Muscle layer of colon (tissue), 2 donors: ENCODE measurements around the gene SBSN.

Experiments
- H3K27ac ChIP-seq: one replicate; pipeline ENCODE4 v1.7.0; 2013; ENCODE audit warnings: low read depth, mild to moderate bottlenecking, low read length, moderate library complexity
- H3K27me3 ChIP-seq, 2 donors: one replicate each; pipeline ENCODE4 v1.7.0; 2013; ENCODE audit warnings: low read length in 2 of 2, mild to moderate bottlenecking in 2 of 2; ENCODE audit not compliant: insufficient read depth in 2 of 2, control insufficient read depth in 1 of 2
- H3K36me3 ChIP-seq: one replicate; pipeline ENCODE4 v1.7.0; 2013; ENCODE audit warnings: mild to moderate bottlenecking, low read length; ENCODE audit not compliant: insufficient read depth
- H3K4me1 ChIP-seq: one replicate; pipeline ENCODE4 v1.7.0; 2013; ENCODE audit warnings: mild to moderate bottlenecking, low read length; ENCODE audit not compliant: insufficient read depth
- H3K4me3 ChIP-seq, 2 donors: one replicate each; pipeline ENCODE4 v1.7.0; 2013; ENCODE audit warnings: low read length in 2 of 2, low read depth in 1 of 2, mild to moderate bottlenecking in 1 of 2, moderate library complexity in 1 of 2
- H3K9ac ChIP-seq: one replicate; pipeline ENCODE4 v1.7.0; 2013; ENCODE audit warnings: low read length
- H3K9me3 ChIP-seq: one replicate; pipeline ENCODE4 v1.7.0; 2013; ENCODE audit warnings: mild to moderate bottlenecking, low read length
- donor health status: abdominal sarcoma.
- donor health status: Adenocarcinoma of cecum.

The SBSN gene

DNA sequence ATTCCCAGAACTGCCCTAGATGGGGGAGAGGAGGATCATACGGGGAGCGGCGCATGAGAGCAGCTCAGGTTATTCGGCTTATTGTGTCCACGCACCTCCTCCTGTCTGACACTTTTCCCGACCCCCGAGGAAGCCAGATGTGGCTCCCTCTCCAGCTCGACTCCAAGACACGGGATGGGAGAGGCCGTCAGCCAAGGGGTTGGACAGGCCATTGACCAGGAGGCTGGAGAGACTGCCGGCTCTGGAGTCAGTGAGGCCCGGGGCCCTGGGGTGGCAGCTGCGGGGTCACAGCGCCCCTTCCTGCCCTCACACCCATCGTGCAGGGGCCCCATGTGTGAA is 17.5 kb downstream of the SBSN start:
- Histone ChIP-seq H3K36me3 (no peaks in the 10 kb centered on the region), H3K9ac (no peak overlapping the region), H3K9me3 (no peaks in the 10 kb centered on the region), H3K4me1 (no peaks in the 10 kb centered on the region), H3K27me3 (peaks cover 18 to 47% of the 10 kb centered on the region in 2 donors), H3K4me3 (peak overlapping the region in 1 of 2 donors; percentile 52), H3K27ac (no peak overlapping the region)

DNA sequence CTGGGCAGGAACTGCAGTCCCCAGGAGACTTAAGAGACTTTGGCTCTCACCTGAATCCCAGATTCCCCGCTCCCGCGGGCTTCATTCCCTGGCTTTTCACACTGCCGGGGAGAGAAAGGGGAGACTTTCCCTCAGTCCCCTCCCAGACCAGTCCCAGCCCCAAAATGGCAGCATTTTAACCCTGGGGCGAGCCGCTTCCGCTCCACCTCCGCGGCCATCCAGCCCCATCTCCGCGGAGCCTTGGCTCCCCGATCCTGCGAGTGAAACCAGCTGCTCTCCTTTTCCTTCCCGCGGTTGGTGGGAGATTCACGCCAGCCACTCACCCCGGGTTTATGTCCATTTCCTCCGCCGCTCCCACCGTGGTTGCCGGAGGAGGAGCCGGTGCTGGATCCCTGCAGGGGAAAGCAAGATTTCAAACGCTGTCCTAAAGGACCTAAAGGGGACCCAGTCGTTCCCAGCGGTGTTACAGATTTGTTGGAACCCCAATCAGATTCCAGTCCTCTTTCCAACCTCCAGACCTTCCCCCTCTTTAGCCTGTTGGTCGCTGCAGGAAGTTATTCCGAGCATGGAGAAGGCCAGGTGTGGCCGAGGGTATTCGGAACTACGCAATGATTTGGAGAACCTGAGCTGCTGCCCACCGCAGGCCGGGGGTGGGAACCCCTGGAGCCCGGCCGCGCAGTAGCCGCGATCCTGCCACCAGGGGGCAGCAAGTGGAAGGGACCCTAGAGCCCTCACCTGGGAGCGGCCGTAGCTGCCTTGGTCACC is 18.1 kb downstream of the SBSN start:
- Histone ChIP-seq H3K27ac (no peak overlapping the region), H3K4me1 (no peaks in the 10 kb centered on the region), H3K36me3 (no peaks in the 10 kb centered on the region), H3K9ac (no peak overlapping the region), H3K9me3 (no peaks in the 10 kb centered on the region), H3K4me3 (peak overlapping the region; percentile 30 to 52), H3K27me3 (peaks cover 18 to 47% of the 10 kb centered on the region in 2 donors)

- H3K9ac ChIP-seq = no peak overlapping the region
These were observed 19.0 kb downstream of the SBSN start for GRCh38 chr19:35509018-35509652.

DNA sequence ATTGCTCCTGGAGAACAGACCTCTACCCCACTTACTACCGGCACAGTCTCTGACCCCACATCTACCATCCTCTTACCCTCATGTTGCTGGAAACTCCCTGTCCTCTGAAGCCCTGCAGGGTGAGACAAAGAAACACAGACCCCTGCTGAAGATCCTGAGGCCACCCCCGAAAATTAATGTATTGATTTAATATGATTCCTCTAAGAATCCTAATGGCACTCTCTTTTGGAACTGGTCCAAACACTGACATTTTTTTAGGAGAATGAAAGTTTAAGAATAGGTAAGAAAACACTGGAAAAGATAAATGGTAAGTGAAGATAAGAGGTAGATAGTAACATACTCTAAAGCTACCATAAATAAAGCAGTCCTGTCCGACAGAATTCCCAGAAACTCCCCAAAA is 20.0 kb downstream of the SBSN start:
- H3K27me3 ChIP-seq = peaks cover 14 to 35% of the 10 kb centered on the region in 2 donors

More at GRCh38 chr19:35509018-35509652, 19.0 kb downstream of the SBSN start:
- H3K4me1 ChIP-seq = no peaks in the 10 kb centered on the region
- no peaks in the 10 kb centered on the region for H3K9me3 ChIP-seq
- H3K27ac ChIP-seq = no peak overlapping the region
- H3K36me3 ChIP-seq = no peaks in the 10 kb centered on the region
- H3K27me3 ChIP-seq = peaks cover 18 to 43% of the 10 kb centered on the region in 2 donors
- H3K4me3 ChIP-seq = peak overlapping the region in 1 of 2 donors; percentile 52

DNA sequence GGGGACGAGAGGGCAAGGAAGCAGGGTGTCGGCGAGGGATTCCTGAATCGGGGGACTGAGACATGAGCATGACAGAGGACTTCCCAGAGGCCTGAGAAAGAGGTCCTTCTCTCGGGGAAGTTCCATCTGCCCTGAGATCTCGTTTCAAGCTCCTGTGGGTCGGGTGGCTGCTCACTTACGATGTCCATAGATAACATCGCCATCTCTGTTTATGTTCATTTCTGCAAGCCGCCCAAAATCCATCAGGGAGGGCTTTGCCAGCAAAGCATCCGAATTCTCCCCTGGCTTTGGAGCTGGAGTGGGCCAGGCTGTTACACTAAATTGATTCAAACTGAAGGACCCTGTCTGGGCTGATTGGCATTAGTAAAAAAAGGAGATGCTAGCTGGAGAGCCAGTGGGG is 20.6 kb downstream of the SBSN start:
- no peaks in the 10 kb centered on the region for H3K9me3 ChIP-seq
- no peaks in the 10 kb centered on the region for H3K36me3 ChIP-seq
- no peak overlapping the region for H3K9ac ChIP-seq
- H3K27ac ChIP-seq = no peak overlapping the region
- peaks cover 14 to 29% of the 10 kb centered on the region in 2 donors for H3K27me3 ChIP-seq
- no peak overlapping the region for H3K4me3 ChIP-seq
- no peaks in the 10 kb centered on the region for H3K4me1 ChIP-seq

More for the DNA sequence above, 20.0 kb downstream of the SBSN start:
- H3K36me3 ChIP-seq = no peaks in the 10 kb centered on the region
- H3K9me3 ChIP-seq = no peaks in the 10 kb centered on the region
- no peak overlapping the region for H3K9ac ChIP-seq
- no peak overlapping the region for H3K4me3 ChIP-seq
- H3K4me1 ChIP-seq = no peaks in the 10 kb centered on the region
- H3K27ac ChIP-seq = no peak overlapping the region

DNA sequence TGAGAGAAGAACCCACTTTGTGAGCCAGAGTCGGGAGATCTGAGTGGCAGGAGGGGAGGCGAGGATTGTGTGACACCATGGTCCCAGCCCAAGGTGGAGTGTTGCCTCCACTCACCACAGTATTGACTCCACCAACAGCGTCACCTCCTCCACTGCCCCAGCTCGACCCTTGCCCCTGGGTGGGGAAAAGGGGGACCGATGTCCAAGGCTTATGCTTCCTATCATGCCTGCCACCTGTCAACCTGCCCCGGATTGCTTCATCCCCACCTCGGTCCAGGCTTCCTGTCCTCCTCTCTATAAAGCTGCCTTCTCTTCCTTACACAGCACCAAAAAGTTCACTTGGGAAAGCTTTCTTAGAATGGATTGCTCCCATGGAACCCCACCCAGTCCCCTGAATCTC is 22.1 kb downstream of the SBSN start:
- H3K9me3 ChIP-seq = no peaks in the 10 kb centered on the region
- no peaks in the 10 kb centered on the region for H3K4me1 ChIP-seq
- H3K9ac ChIP-seq = no peak overlapping the region
- peaks cover 14 to 21% of the 10 kb centered on the region in 2 donors for H3K27me3 ChIP-seq
- no peaks in the 10 kb centered on the region for H3K36me3 ChIP-seq
- H3K27ac ChIP-seq = no peak overlapping the region
- no peak overlapping the region for H3K4me3 ChIP-seq

GRCh38 chr19:35502751-35503150 is 25.4 kb downstream of the SBSN start:
- peaks cover 0 to 1% of the 10 kb centered on the region in 2 donors for H3K27me3 ChIP-seq
- H3K9me3 ChIP-seq = no peaks in the 10 kb centered on the region
- H3K27ac ChIP-seq = no peak overlapping the region
- no peak overlapping the region for H3K4me3 ChIP-seq
- H3K9ac ChIP-seq = no peak overlapping the region
- H3K4me1 ChIP-seq = no peaks in the 10 kb centered on the region
- H3K36me3 ChIP-seq = no peaks in the 10 kb centered on the region

- Histone ChIP-seq H3K4me3 (no peak overlapping the region), H3K27me3 (no peaks in the 10 kb centered on the region), H3K27ac (no peak overlapping the region), H3K9ac (no peak overlapping the region), H3K9me3 (no peaks in the 10 kb centered on the region), H3K4me1 (no peaks in the 10 kb centered on the region), H3K36me3 (no peaks in the 10 kb centered on the region)
These were observed 26.4 kb downstream of the SBSN start for GRCh38 chr19:35501684-35502083.

GRCh38 chr19:35500611-35501010 is 27.5 kb downstream of the SBSN start:
- H3K27me3 ChIP-seq = no peaks in the 10 kb centered on the region
- no peaks in the 10 kb centered on the region for H3K36me3 ChIP-seq
- H3K9ac ChIP-seq = no peak overlapping the region
- H3K27ac ChIP-seq = no peak overlapping the region
- no peaks in the 10 kb centered on the region for H3K9me3 ChIP-seq
- peaks cover 1% of the 10 kb centered on the region for H3K4me1 ChIP-seq
- no peak overlapping the region for H3K4me3 ChIP-seq

DNA sequence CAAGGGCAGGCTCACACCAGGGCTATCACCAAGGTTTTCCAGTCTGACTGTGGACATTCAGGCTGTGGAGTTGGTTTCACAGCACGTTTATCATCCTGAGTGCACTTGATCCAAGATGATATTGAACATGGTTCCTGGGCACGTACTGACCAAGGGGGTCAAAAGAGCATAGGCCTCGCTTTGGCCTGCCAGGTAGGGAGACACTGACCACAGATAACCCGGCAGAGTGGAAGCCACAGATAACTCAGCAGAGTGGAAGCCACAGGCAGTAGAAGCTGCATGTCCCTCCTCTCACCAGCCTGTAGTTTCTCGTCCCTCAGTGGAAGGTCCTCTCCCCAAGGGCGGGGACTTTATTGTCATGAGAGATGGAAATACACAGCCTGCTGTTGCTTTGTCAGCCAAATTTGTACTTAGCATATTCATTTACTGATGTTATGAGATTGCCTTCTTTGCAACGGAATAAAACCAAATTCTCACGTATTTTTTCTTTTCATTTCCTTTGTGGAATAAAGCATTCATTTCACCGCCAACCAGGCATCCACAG is 29.1 kb downstream of the SBSN start:
- no peaks in the 10 kb centered on the region for H3K27me3 ChIP-seq
- no peaks in the 10 kb centered on the region for H3K36me3 ChIP-seq
- H3K9ac ChIP-seq = no peak overlapping the region
- no peak overlapping the region for H3K27ac ChIP-seq
- no peaks in the 10 kb centered on the region for H3K9me3 ChIP-seq
- H3K4me1 ChIP-seq = peaks cover 8% of the 10 kb centered on the region
- no peak overlapping the region for H3K4me3 ChIP-seq

DNA sequence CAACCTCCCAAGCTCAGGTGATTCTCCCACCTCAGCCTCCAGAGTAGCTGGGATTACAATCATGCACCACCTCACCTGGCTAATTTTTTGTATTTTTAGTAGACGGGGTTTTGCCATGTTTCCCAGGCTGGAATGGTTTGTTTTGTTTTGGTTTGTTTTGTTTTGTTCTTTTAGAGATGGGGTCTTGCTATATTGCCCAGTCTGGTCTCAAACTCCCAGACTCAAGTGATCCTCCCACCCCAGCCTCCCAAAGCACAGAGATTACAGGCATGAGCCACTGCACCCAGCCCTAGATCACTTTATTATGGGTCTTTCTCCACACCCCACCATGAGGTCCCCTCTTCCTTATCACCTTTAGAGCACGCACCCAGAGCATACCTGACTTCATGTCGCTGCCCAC is 29.9 kb downstream of the SBSN start:
- H3K9ac ChIP-seq = no peak overlapping the region
- H3K9me3 ChIP-seq = no peaks in the 10 kb centered on the region
- H3K27ac ChIP-seq = no peak overlapping the region
- no peaks in the 10 kb centered on the region for H3K36me3 ChIP-seq
- no peaks in the 10 kb centered on the region for H3K27me3 ChIP-seq
- H3K4me1 ChIP-seq = peaks cover 8% of the 10 kb centered on the region
- H3K4me3 ChIP-seq = no peak overlapping the region
